Neutrophil (primary cell): Measurements from ENCODE around the gene CCIN.

Source experiments
- H3K27ac ChIP-seq: fragments of 200-600 bp; sonication (generic); 2 replicates; pipeline ENCODE4 v1.5.1; 2016; ENCODE audit warnings: mild to moderate bottlenecking, moderate library complexity
- H3K27me3 ChIP-seq: fragments of 200-600 bp; sonication (generic); 2 replicates; pipeline ENCODE4 v1.6.0; 2016; ENCODE audit warnings: mild to moderate bottlenecking
- H3K36me3 ChIP-seq: fragments of 200-600 bp; sonication (generic); 2 replicates; pipeline ENCODE4 v1.5.1; 2017
- H3K4me1 ChIP-seq, 2 experiments: fragments of 200-600 bp in 1 of 2; sonication (generic) in 1 of 2; 1 replicate in 1 of 2; 2 replicates in 1 of 2; pipeline versions ENCODE4 v1.5.1 to v1.6.1; 2013 to 2016; ENCODE audit warnings: low read depth in 1 of 2, low read length in 1 of 2, mild to moderate bottlenecking in 1 of 2, moderate library complexity in 1 of 2; ENCODE audit not compliant: control insufficient read depth in 1 of 2, insufficient read depth in 1 of 2
- H3K4me3 ChIP-seq, 2 experiments: fragments of 200-600 bp in 1 of 2; sonication (generic) in 1 of 2; 1 replicate in 1 of 2; 2 replicates in 1 of 2; pipeline ENCODE4 v1.5.1; 2013 to 2016; ENCODE audit warnings: low read depth in 1 of 2, low read length in 1 of 2, mild to moderate bottlenecking in 1 of 2, moderate library complexity in 1 of 2
- H3K9me3 ChIP-seq: fragments of 200-600 bp; sonication (generic); 2 replicates; pipeline ENCODE4 v1.5.1; 2016
- TF ChIP-seq, protein P1 (sequence below): fragments of 200-600 bp; sonication (generic); IDR thresholded peaks from 2 replicates; pipeline ENCODE4 v1.5.1; 2016; ENCODE audit warnings: antibody characterized with exemption

Gene CCIN

DNA sequence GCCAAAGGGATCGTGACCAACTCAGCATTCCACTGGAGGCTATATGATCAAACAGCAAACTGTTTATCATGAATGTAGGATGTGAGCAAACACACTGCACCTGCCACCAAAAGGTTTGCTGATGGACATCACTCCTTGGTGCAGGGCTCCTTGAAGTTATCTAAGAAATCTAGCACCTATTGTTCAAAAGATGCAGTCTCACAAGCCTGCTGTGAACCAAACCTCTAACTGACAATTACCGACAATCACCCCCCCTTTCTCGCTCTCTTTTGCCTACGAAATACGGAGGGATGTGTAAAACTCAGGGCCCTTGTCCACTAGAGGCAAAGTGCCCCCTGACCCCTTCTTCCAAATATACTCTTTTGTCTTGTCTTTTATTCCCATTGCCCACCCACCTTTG is 19.0 kb downstream of the CCIN start:
- no peaks in the 10 kb centered on the region for H3K27me3 ChIP-seq
- H3K27ac ChIP-seq: no peak overlapping the region
- H3K4me1 ChIP-seq: peaks cover 26 to 30% of the 10 kb centered on the region in 2 experiments
- no peaks in the 10 kb centered on the region for H3K36me3 ChIP-seq
- TF ChIP-seq, protein P1, sequence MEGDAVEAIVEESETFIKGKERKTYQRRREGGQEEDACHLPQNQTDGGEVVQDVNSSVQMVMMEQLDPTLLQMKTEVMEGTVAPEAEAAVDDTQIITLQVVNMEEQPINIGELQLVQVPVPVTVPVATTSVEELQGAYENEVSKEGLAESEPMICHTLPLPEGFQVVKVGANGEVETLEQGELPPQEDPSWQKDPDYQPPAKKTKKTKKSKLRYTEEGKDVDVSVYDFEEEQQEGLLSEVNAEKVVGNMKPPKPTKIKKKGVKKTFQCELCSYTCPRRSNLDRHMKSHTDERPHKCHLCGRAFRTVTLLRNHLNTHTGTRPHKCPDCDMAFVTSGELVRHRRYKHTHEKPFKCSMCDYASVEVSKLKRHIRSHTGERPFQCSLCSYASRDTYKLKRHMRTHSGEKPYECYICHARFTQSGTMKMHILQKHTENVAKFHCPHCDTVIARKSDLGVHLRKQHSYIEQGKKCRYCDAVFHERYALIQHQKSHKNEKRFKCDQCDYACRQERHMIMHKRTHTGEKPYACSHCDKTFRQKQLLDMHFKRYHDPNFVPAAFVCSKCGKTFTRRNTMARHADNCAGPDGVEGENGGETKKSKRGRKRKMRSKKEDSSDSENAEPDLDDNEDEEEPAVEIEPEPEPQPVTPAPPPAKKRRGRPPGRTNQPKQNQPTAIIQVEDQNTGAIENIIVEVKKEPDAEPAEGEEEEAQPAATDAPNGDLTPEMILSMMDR: no peak
- H3K4me3 ChIP-seq: no peak overlapping the region
- no peaks in the 10 kb centered on the region for H3K9me3 ChIP-seq

DNA sequence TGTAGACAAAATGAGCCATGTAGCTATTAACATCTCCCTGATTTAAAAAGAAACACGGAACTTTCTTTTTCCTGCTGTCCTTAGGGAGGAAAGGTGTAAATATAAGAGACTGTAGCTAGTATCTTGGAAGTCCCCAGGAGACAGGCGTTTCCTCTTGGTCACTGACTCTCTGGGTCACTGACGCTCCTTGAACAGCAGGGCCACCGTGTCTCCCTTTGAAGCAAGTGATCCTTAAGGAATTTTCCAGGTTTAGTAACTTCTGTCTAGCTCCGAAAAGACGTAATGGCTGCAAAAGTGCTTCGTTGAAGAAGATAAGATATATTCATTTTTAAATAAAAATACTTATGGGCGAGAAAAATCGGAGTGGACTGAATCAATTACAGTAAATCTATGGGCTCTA is 20.8 kb downstream of the CCIN start:
- H3K4me1 ChIP-seq: peaks cover 32 to 33% of the 10 kb centered on the region in 2 experiments
- H3K27ac ChIP-seq: peak overlapping the region; percentile 95
- TF ChIP-seq, protein P1: no peak
- peak overlapping the region; percentile 84 to 96 for H3K4me3 ChIP-seq
- H3K9me3 ChIP-seq: no peaks in the 10 kb centered on the region
- H3K27me3 ChIP-seq: no peaks in the 10 kb centered on the region
- H3K36me3 ChIP-seq: no peaks in the 10 kb centered on the region

DNA sequence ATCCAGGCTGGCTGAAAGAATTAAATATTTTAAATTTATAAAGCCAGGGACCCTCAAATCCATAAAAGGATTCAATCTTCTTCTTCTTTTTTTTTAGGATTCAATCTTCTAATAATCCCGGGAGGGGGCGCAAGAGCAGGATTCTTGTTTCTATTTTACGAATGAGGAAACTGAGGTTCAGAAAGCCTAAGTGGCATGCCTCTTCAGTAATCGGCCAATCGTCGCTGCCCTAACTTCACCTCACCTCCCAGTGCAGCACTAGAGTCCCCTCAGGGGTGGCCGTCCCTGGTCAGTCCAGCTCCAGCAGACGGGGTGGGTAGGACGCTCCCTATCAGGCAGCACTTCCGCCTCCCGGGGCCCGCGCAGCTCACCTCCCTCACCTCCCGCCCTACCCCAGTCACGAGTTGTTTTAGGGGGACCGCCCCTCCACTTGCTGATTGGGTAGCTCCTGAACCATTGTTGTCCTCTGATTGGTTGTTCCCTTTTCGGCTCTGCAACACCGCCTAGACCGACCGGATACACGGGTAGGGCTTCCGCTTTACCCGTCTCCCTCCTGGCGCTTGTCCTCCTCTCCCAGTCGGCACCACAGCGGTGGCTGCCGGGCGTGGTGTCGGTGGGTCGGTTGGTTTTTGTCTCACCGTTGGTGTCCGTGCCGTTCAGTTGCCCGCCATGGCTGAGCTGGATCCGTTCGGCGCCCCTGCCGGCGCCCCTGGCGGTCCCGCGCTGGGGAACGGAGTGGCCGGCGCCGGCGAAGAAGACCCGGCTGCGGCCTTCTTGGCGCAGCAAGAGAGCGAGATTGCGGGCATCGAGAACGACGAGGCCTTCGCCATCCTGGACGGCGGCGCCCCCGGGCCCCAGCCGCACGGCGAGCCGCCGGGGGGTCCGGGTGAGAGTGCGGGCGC is 21.5 kb downstream of the CCIN start, which contains the start of gene CLTA:
Gene CLTA, plus strand, starts transcription at position 534 of the 902 bp plus-strand sequence. Its CDS starts 136 bp downstream, at position 670.
- Histone ChIP-seq H3K4me3 (peak within 1 kb of the TSS; percentile 84 to 96), H3K27ac (peak within 1 kb of the TSS; percentile 95), H3K9me3 (no peaks in the 10 kb centered on the region), H3K4me1 (peaks cover 32 to 33% of the 10 kb centered on the region in 2 experiments), H3K27me3 (no peaks in the 10 kb centered on the region), H3K36me3 (no peaks in the 10 kb centered on the region)
- TF ChIP-seq, protein P1: peak; percentile 50

DNA sequence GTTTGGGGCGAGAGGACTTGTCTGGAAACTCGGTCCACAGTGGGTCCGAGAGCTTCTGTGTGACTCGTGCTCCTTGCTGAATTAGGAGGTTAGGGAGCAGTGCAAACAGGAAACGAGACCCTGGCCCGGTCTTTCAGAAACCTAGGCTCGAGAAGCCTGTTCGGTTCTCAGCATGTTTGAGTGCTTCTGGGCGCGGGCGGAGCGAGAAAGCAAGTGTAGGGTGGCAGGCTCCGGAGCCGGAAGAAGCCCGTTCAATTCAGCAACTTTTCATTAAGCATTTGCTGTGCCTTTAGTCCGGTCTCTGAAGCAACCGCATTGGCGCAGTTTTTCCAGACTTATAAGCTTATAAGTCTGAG is 22.1 kb downstream of the CCIN start:
- Histone ChIP-seq H3K27ac (peak overlapping the region; percentile 95), H3K4me1 (peaks cover 32 to 33% of the 10 kb centered on the region in 2 experiments), H3K36me3 (no peaks in the 10 kb centered on the region), H3K9me3 (no peaks in the 10 kb centered on the region), H3K27me3 (no peaks in the 10 kb centered on the region), H3K4me3 (peak overlapping the region; percentile 84 to 96)
- TF ChIP-seq, protein P1: no peak

DNA sequence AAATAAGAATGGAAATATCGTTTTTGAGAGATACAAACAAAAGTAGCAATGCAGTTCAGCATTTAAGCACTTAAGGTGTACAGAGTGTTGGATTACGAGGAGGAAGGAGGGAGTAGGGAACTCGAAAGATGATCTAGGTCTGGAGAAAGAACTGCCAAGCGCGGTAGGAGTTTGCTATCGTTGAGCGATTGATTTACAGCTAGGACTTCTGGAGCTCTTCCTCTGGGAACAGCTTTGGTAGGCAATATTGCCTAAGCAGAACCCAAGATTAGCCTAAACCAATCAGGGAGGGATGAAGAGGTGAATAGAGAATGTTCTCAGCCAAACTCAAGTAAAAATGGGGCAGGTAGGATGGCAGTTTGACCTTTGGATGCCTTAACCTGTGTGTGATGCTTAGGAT is 22.5 kb downstream of the CCIN start:
- H3K4me1 ChIP-seq: peaks cover 32 to 33% of the 10 kb centered on the region in 2 experiments
- H3K9me3 ChIP-seq: no peaks in the 10 kb centered on the region
- TF ChIP-seq, protein P1: no peak
- peak overlapping the region; percentile 95 for H3K27ac ChIP-seq
- no peaks in the 10 kb centered on the region for H3K36me3 ChIP-seq
- H3K4me3 ChIP-seq: peak overlapping the region; percentile 84 to 96
- no peaks in the 10 kb centered on the region for H3K27me3 ChIP-seq
